GM23338 (cell line): Measurements from ENCODE around the gene SLC39A13. TPM values are rescaled to one million over a fixed set of nuclear protein-coding genes. Genes with fewer than 3 reads are reported as not detected.

ENCODE experiments used
- ATAC-seq: fragments of 200-7000 bp; cut with Tn5 transposase; 3 replicates; pipeline ENCODE4 v1.9.1; 2020
- DNase-seq: peaks from one replicate; pipeline ENCODE4 v3.0.0-alpha.2; 2015; ENCODE audit warnings: low spot score
- H2AFZ ChIP-seq: fragments of 200-600 bp; sonication (generic); 2 replicates; pipeline ENCODE4 v1.8.0; 2016; ENCODE audit warnings: antibody characterized with exemption, mild to moderate bottlenecking, moderate library complexity
- H3F3A ChIP-seq: fragments of 200-600 bp; sonication (generic); replicated peaks from 2 replicates; pipeline ENCODE4 v1.8.0; 2017; ENCODE audit warnings: antibody characterized with exemption, mixed run types, low read depth
- H3K27ac ChIP-seq: fragments of 200-600 bp; sonication (generic); 2 replicates; pipeline ENCODE4 v1.6.1; 2016; ENCODE audit warnings: low read depth
- H3K27me3 ChIP-seq: fragments of 200-600 bp; sonication (generic); 2 replicates; pipeline ENCODE4 v1.8.0; 2016; ENCODE audit warnings: mild to moderate bottlenecking, mixed run types, moderate library complexity; ENCODE audit not compliant: insufficient read depth
- H3K36me3 ChIP-seq: fragments of 200-600 bp; sonication (generic); 2 replicates; pipeline ENCODE4 v1.8.0; 2016; ENCODE audit warnings: mild to moderate bottlenecking; ENCODE audit not compliant: insufficient read depth
- H3K4me1 ChIP-seq: fragments of 200-600 bp; sonication (generic); 2 replicates; pipeline ENCODE4 v1.8.0; 2016; ENCODE audit warnings: mild to moderate bottlenecking, moderate library complexity; ENCODE audit not compliant: insufficient read depth
- H3K4me2 ChIP-seq: fragments of 200-600 bp; sonication (generic); 2 replicates; pipeline ENCODE4 v1.7.1; 2017; ENCODE audit warnings: mixed run types
- H3K4me3 ChIP-seq: fragments of 200-600 bp; sonication (generic); 2 replicates; pipeline ENCODE4 v1.6.1; 2016; ENCODE audit warnings: mixed run types
- H3K79me2 ChIP-seq: fragments of 200-600 bp; sonication (generic); replicated peaks from 2 replicates; pipeline ENCODE4 v1.8.0; 2017; ENCODE audit warnings: mild to moderate bottlenecking; ENCODE audit not compliant: insufficient read depth
- H3K9me2 ChIP-seq: fragments of 200-600 bp; sonication (generic); 2 replicates; pipeline ENCODE4 v1.8.0; 2017; ENCODE audit not compliant: insufficient read depth
- H4K20me1 ChIP-seq: fragments of 200-600 bp; sonication (generic); replicated peaks from 2 replicates; pipeline ENCODE4 v1.8.0; 2017; ENCODE audit warnings: mild to moderate bottlenecking; ENCODE audit not compliant: insufficient read depth
- H3K27ac Mint-ChIP-seq: 2 replicates; pipeline ENCODE4 v1.8.0; 2020; ENCODE audit warnings: inconsistent platforms, mild to moderate bottlenecking, moderate library complexity, mixed read lengths
- H3K27me3 Mint-ChIP-seq: 3 replicates; pipeline ENCODE4 v1.8.0; 2022; ENCODE audit warnings: low read depth, mild to moderate bottlenecking, moderate library complexity, mixed read lengths, inconsistent platforms; ENCODE audit not compliant: insufficient read depth, poor library complexity
- H3K36me3 Mint-ChIP-seq: 3 replicates; pipeline ENCODE4 v1.8.0; 2021; ENCODE audit warnings: low read depth, mild to moderate bottlenecking, inconsistent platforms, moderate library complexity, mixed read lengths
- H3K4me1 Mint-ChIP-seq: 3 replicates; pipeline ENCODE4 v1.8.0; 2020; ENCODE audit warnings: mild to moderate bottlenecking, inconsistent platforms, mixed read lengths
- H3K4me3 Mint-ChIP-seq: 3 replicates; pipeline ENCODE4 v1.8.0; 2021; ENCODE audit warnings: moderate library complexity, mild to moderate bottlenecking, inconsistent platforms, mixed read lengths
- H3K9me3 Mint-ChIP-seq: 3 replicates; pipeline ENCODE4 v1.8.0; 2020; ENCODE audit warnings: moderate library complexity, mild to moderate bottlenecking, inconsistent platforms, mixed read lengths
- CREB1 ChIP-seq: fragments of 250-450 bp; sonication (Bioruptor Pico); IDR thresholded peaks from 2 replicates; pipeline ENCODE4 v1.5.0; 2020; ENCODE audit warnings: low read depth, mild to moderate bottlenecking, moderate library complexity
- EZH2 ChIP-seq: fragments of 200-600 bp; sonication (generic); IDR thresholded peaks from one replicate; pipeline ENCODE4 v1.8.0; 2017; ENCODE audit warnings: antibody characterized with exemption, mild to moderate bottlenecking, low read depth; ENCODE audit not compliant: unreplicated experiment
- EZH2phosphoT487 ChIP-seq: fragments of 200-600 bp; sonication (generic); IDR thresholded peaks from one replicate; pipeline ENCODE4 v1.8.1; 2018; ENCODE audit warnings: antibody characterized with exemption; ENCODE audit not compliant: unreplicated experiment
- JUNB ChIP-seq: IDR thresholded peaks from one replicate; pipeline ENCODE4 v1.6.1; 2016; ENCODE audit warnings: antibody characterized with exemption; ENCODE audit not compliant: unreplicated experiment
- NANOG ChIP-seq: IDR thresholded peaks from 2 replicates; pipeline ENCODE4 v1.6.1; 2016; ENCODE audit warnings: antibody characterized with exemption, borderline replicate concordance
- POLR2AphosphoS5 ChIP-seq: IDR thresholded peaks from 2 replicates; pipeline ENCODE4 v1.6.1; 2016; ENCODE audit warnings: antibody characterized with exemption, low read depth
- STAT1 ChIP-seq: IDR thresholded peaks from one replicate; pipeline ENCODE4 v1.6.1; 2016; ENCODE audit warnings: antibody characterized with exemption; ENCODE audit not compliant: unreplicated experiment
- ZNF114 ChIP-seq: fragments of 250-450 bp; sonication (Bioruptor Pico); IDR thresholded peaks from 2 replicates; pipeline ENCODE4 v1.5.0; 2020; ENCODE audit warnings: mild to moderate bottlenecking, moderate library complexity
- ZNF331 ChIP-seq: fragments of 250-450 bp; sonication (Bioruptor Pico); IDR thresholded peaks from 2 replicates; pipeline ENCODE4 v1.5.0; 2020; ENCODE audit warnings: low read depth, mild to moderate bottlenecking, moderate library complexity
- polyA plus RNA-seq: library from polyadenylated mRNA; unstranded; fragments of >200 nt; fragmentation: Nextera tagmentation; extraction: Ambion mirVana; gene quantifications from 2 replicates; pipeline ENCODE4 v1.2.1, GENCODE V29; 2016
- total RNA-seq: library from RNA; depleted of rRNA; stranded (reverse); fragments of >200 nt; shearing (Covaris generic); gene quantifications from 2 replicates; pipeline ENCODE4 v1.2.3, GENCODE V29; 2014
- TF ChIP-seq, protein P1 (sequence below): IDR thresholded peaks from 2 replicates; pipeline ENCODE4 v1.6.1; 2016; ENCODE audit warnings: antibody characterized with exemption
- TF ChIP-seq, protein P2 (sequence below): fragments of 250-450 bp; sonication (Bioruptor Pico); IDR thresholded peaks from 2 replicates; pipeline ENCODE4 v1.5.0; 2020; ENCODE audit warnings: mild to moderate bottlenecking, moderate library complexity
- TF ChIP-seq, protein P3 (sequence below), 2 experiments: fragments of 200-600 bp in 1 of 2; sonication (generic) in 1 of 2; conservative IDR thresholded peaks; 2 replicates each; pipeline versions ENCODE4 v1.5.1 to v1.6.1; 2016 to 2017; ENCODE audit warnings: antibody characterized with exemption in 2 of 2, low read depth in 2 of 2, mild to moderate bottlenecking in 2 of 2, moderate library complexity in 1 of 2
- TF ChIP-seq, protein P4 (sequence below): IDR thresholded peaks from one replicate; pipeline ENCODE4 v1.6.1; 2018; ENCODE audit warnings: antibody characterized with exemption; ENCODE audit not compliant: unreplicated experiment

The SLC39A13 gene
- total and polyA plus RNA-seq, 2 experiments from 2014 or later: 15.8 to 32.7 TPM

DNA sequence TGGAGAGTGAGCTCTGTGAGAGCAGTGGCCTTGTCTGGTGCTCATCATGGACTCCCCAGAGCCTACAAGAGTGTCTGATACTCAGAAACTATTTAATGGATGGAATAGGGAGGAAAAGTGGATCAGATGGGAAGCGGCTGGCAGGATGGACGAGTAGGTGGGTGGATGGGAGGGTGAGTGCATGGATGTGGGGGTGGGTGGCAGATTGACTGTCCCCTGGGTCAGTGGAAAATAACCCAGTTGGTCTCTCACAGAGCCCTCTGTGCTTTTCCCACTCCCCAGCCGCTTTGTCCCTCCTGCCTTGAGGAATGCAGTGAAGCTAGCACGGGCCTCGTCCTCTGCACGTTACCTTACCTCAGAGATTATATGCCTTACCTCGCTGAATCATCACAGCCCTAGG, 36.0 kb upstream of the SLC39A13 start:
- H3K9me3 Mint-ChIP-seq: no peaks in the 10 kb centered on the region; the same call in 2 of the 3 replicates
- Histone ChIP-seq H3F3A (no peaks in the 10 kb centered on the region), H4K20me1 (no peaks in the 10 kb centered on the region), H2AFZ (no peak overlapping the region), H3K27ac (no peak overlapping the region), H3K27me3 (no peaks in the 10 kb centered on the region), H3K4me1 (no peaks in the 10 kb centered on the region; the same call in 1 of the 2 replicates), H3K4me2 (no peak overlapping the region), H3K79me2 (no peaks in the 10 kb centered on the region), H3K36me3 (no peaks in the 10 kb centered on the region), H3K4me3 (no peak overlapping the region), H3K9me2 (no peaks in the 10 kb centered on the region)
- H3K4me1 Mint-ChIP-seq: no peaks in the 10 kb centered on the region
- no peaks in the 10 kb centered on the region for H3K36me3 Mint-ChIP-seq
- H3K4me3 Mint-ChIP-seq: no peak overlapping the region
- ATAC-seq (no peak), DNase-seq (no peak)
- TF ChIP-seq EZH2 (no peak), JUNB (no peak), EZH2phosphoT487 (no peak), POLR2AphosphoS5 (no peak), ZNF114 (no peak), CREB1 (CRISPR knock-in tag) (no peak), NANOG (no peak), STAT1 (no peak), ZNF331 (CRISPR knock-in tag) (no peak)
- TF ChIP-seq, protein P1, sequence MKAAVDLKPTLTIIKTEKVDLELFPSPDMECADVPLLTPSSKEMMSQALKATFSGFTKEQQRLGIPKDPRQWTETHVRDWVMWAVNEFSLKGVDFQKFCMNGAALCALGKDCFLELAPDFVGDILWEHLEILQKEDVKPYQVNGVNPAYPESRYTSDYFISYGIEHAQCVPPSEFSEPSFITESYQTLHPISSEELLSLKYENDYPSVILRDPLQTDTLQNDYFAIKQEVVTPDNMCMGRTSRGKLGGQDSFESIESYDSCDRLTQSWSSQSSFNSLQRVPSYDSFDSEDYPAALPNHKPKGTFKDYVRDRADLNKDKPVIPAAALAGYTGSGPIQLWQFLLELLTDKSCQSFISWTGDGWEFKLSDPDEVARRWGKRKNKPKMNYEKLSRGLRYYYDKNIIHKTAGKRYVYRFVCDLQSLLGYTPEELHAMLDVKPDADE: no peak
- TF ChIP-seq, protein P2, sequence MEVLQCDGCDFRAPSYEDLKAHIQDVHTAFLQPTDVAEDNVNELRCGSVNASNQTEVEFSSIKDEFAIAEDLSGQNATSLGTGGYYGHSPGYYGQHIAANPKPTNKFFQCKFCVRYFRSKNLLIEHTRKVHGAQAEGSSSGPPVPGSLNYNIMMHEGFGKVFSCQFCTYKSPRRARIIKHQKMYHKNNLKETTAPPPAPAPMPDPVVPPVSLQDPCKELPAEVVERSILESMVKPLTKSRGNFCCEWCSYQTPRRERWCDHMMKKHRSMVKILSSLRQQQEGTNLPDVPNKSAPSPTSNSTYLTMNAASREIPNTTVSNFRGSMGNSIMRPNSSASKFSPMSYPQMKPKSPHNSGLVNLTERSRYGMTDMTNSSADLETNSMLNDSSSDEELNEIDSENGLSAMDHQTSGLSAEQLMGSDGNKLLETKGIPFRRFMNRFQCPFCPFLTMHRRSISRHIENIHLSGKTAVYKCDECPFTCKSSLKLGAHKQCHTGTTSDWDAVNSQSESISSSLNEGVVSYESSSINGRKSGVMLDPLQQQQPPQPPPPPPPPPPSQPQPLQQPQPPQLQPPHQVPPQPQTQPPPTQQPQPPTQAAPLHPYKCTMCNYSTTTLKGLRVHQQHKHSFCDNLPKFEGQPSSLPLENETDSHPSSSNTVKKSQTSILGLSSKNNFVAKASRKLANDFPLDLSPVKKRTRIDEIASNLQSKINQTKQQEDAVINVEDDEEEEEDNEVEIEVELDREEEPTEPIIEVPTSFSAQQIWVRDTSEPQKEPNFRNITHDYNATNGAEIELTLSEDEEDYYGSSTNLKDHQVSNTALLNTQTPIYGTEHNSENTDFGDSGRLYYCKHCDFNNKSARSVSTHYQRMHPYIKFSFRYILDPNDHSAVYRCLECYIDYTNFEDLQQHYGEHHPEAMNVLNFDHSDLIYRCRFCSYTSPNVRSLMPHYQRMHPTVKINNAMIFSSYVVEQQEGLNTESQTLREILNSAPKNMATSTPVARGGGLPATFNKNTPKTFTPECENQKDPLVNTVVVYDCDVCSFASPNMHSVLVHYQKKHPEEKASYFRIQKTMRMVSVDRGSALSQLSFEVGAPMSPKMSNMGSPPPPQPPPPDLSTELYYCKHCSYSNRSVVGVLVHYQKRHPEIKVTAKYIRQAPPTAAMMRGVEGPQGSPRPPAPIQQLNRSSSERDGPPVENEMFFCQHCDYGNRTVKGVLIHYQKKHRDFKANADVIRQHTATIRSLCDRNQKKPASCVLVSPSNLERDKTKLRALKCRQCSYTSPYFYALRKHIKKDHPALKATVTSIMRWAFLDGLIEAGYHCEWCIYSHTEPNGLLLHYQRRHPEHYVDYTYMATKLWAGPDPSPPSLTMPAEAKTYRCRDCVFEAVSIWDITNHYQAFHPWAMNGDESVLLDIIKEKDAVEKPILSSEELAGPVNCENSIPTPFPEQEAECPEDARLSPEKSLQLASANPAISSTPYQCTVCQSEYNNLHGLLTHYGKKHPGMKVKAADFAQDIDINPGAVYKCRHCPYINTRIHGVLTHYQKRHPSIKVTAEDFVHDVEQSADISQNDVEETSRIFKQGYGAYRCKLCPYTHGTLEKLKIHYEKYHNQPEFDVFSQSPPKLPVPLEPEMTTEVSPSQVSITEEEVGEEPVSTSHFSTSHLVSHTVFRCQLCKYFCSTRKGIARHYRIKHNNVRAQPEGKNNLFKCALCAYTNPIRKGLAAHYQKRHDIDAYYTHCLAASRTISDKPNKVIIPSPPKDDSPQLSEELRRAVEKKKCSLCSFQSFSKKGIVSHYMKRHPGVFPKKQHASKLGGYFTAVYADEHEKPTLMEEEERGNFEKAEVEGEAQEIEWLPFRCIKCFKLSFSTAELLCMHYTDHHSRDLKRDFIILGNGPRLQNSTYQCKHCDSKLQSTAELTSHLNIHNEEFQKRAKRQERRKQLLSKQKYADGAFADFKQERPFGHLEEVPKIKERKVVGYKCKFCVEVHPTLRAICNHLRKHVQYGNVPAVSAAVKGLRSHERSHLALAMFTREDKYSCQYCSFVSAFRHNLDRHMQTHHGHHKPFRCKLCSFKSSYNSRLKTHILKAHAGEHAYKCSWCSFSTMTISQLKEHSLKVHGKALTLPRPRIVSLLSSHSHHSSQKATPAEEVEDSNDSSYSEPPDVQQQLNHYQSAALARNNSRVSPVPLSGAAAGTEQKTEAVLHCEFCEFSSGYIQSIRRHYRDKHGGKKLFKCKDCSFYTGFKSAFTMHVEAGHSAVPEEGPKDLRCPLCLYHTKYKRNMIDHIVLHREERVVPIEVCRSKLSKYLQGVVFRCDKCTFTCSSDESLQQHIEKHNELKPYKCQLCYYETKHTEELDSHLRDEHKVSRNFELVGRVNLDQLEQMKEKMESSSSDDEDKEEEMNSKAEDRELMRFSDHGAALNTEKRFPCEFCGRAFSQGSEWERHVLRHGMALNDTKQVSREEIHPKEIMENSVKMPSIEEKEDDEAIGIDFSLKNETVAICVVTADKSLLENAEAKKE (CRISPR knock-in tag): no peak
- TF ChIP-seq, protein P3, sequence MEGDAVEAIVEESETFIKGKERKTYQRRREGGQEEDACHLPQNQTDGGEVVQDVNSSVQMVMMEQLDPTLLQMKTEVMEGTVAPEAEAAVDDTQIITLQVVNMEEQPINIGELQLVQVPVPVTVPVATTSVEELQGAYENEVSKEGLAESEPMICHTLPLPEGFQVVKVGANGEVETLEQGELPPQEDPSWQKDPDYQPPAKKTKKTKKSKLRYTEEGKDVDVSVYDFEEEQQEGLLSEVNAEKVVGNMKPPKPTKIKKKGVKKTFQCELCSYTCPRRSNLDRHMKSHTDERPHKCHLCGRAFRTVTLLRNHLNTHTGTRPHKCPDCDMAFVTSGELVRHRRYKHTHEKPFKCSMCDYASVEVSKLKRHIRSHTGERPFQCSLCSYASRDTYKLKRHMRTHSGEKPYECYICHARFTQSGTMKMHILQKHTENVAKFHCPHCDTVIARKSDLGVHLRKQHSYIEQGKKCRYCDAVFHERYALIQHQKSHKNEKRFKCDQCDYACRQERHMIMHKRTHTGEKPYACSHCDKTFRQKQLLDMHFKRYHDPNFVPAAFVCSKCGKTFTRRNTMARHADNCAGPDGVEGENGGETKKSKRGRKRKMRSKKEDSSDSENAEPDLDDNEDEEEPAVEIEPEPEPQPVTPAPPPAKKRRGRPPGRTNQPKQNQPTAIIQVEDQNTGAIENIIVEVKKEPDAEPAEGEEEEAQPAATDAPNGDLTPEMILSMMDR (conservative IDR thresholded peaks at IDR 0.05; ENCODE audit: low read depth in 2 of 2): no peak
- TF ChIP-seq, protein P4, sequence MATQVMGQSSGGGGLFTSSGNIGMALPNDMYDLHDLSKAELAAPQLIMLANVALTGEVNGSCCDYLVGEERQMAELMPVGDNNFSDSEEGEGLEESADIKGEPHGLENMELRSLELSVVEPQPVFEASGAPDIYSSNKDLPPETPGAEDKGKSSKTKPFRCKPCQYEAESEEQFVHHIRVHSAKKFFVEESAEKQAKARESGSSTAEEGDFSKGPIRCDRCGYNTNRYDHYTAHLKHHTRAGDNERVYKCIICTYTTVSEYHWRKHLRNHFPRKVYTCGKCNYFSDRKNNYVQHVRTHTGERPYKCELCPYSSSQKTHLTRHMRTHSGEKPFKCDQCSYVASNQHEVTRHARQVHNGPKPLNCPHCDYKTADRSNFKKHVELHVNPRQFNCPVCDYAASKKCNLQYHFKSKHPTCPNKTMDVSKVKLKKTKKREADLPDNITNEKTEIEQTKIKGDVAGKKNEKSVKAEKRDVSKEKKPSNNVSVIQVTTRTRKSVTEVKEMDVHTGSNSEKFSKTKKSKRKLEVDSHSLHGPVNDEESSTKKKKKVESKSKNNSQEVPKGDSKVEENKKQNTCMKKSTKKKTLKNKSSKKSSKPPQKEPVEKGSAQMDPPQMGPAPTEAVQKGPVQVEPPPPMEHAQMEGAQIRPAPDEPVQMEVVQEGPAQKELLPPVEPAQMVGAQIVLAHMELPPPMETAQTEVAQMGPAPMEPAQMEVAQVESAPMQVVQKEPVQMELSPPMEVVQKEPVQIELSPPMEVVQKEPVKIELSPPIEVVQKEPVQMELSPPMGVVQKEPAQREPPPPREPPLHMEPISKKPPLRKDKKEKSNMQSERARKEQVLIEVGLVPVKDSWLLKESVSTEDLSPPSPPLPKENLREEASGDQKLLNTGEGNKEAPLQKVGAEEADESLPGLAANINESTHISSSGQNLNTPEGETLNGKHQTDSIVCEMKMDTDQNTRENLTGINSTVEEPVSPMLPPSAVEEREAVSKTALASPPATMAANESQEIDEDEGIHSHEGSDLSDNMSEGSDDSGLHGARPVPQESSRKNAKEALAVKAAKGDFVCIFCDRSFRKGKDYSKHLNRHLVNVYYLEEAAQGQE: no peak
- peaks cover 2% of the 10 kb centered on the region for H3K27me3 Mint-ChIP-seq
- no peak overlapping the region for H3K27ac Mint-ChIP-seq
